NB4 (cell line): Measurements from ENCODE around the gene ZNF679.
"Not testable (repeated sequence)": the region's sequence is repeated elsewhere in the genome, so short reads cannot be mapped to it uniquely, and the experiment has no call there.

Experiments used
- CTCF ChIP-seq: IDR thresholded peaks from one replicate; pipeline ENCODE4 v1.5.1; 2012; ENCODE audit warnings: low read depth, low read length
- MAX ChIP-seq: IDR thresholded peaks from 2 replicates; pipeline ENCODE4 v1.6.1; 2011; ENCODE audit warnings: low read depth, low read length
- MYC ChIP-seq: IDR thresholded peaks from 2 replicates; pipeline ENCODE4 v1.6.1; 2011; ENCODE audit warnings: low read depth, low read length
- POLR2A ChIP-seq: IDR thresholded peaks from 2 replicates; pipeline ENCODE4 v1.6.1; 2011; ENCODE audit warnings: mild to moderate bottlenecking; ENCODE audit not compliant: insufficient read length; ENCODE audit errors: extremely low read depth

DNA sequence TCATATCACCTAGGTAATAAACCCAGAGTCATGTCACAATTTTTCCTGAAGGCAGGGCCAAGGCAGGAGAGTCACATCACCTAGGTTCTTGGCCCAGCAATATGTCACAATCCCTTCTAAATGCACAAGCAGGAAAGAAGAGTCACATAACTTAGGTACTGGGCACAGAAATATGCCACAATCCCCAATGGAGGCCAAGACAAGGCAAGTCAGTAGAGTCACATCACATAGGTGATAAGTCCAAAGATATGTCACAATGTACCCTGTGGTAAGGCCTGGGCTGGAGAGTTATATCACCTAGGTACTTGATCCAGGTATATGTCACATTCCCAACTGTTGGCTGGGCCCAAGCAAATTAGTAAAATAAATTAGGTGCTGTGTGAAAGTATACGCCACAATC lies at the start of gene ZNF679:
- TF ChIP-seq CTCF, POLR2A, MAX, MYC: not testable (repeated sequence)
